Upper lobe of right lung (tissue), 1 donor: Measurements from ENCODE around the gene TCP1. TPM values are rescaled to one million over a fixed set of nuclear protein-coding genes. Genes with fewer than 3 reads are reported as not detected.

Experiments used
- ATAC-seq: fragments of 200-7000 bp; cut with Tn5 transposase; one replicate; pipeline ENCODE4 v1.9.1; 2020; ENCODE audit warnings: mild to moderate bottlenecking, moderate library complexity
- DNase-seq: peaks from one replicate; pipeline ENCODE4 v3.0.0-alpha.2; 2020
- H3K27ac ChIP-seq: fragments of 200-600 bp; one replicate; pipeline ENCODE4 v1.8.0; 2022
- H3K27me3 ChIP-seq: fragments of 200-600 bp; one replicate; pipeline ENCODE4 v1.8.0; 2022; ENCODE audit warnings: mild to moderate bottlenecking
- H3K36me3 ChIP-seq: fragments of 200-600 bp; one replicate; pipeline ENCODE4 v1.8.0; 2022
- H3K4me1 ChIP-seq: fragments of 200-600 bp; one replicate; pipeline ENCODE4 v1.8.0; 2022
- H3K4me3 ChIP-seq: fragments of 200-600 bp; one replicate; pipeline ENCODE4 v1.8.0; 2022; ENCODE audit warnings: mild to moderate bottlenecking
- H3K9me3 ChIP-seq: fragments of 200-600 bp; one replicate; pipeline ENCODE4 v1.8.0; 2022
- CTCF ChIP-seq: fragments of 200-600 bp; IDR thresholded peaks from one replicate; pipeline ENCODE4 v1.8.0; 2022; ENCODE audit warnings: antibody characterized with exemption
- intact Hi-C: fragments of 100-400 bp; cut with DNase I; formaldehyde crosslinking; loops from one replicate; pipeline ENCODE4 v1.11.0; 2022
- long read RNA-seq: library from polyadenylated mRNA; unstranded; transcript quantifications from one replicate; pipeline ENCODE4 v2.0.0, GENCODE V29; 2021
- total RNA-seq: library from RNA; stranded (reverse); fragmentation: NEBNext Ultra II Directional; extraction: Animal tissue kit (Norgen Biotek cat#: 25700); gene quantifications from one replicate; pipeline ENCODE4 v1.2.1, GENCODE V29; 2021
- donor health status: DM: no; HTN: yes; CAD: no; lungs with severe emphysema.

TCP1 gene
- 105 TPM for total RNA-seq
- long read RNA-seq, transcript TCP1-201 (12 exons, 2,499 nt), result major isoform, 129 of 148 reads
- long read RNA-seq, partial matches to known transcripts, result 14 of 148 reads
- long read RNA-seq, other reads (novel, unspliced or antisense), result 5 of 148 reads

GRCh38 chr6:159789377-159790148 is at the start of gene TCP1:
TSS of gene TCP1 (minus strand) at chr6:159789602. CDS start at chr6:159789468, 134 bp downstream.
- H3K27me3 ChIP-seq, result no peaks in the 10 kb centered on the region
- H3K4me1 ChIP-seq, result peaks cover 31% of the 10 kb centered on the region
- TF ChIP-seq CTCF, result no peak
- H3K4me3 ChIP-seq, result peak within 1 kb of the TSS; percentile 98
- peaks cover 59% of the 10 kb centered on the region for H3K36me3 ChIP-seq
- no peaks in the 10 kb centered on the region for H3K9me3 ChIP-seq
- peak; percentile 93 for ATAC-seq
- peak; percentile 99 for DNase-seq
- intact Hi-C loops, result no loop called here
- H3K27ac ChIP-seq, result peak within 1 kb of the TSS; percentile 90

- ATAC-seq (no peak), DNase-seq (no peak)
- intact Hi-C loops, result no loop called here
- Histone ChIP-seq H3K27ac (no peak overlapping the region), H3K36me3 (no peaks in the 10 kb centered on the region), H3K4me3 (no peak overlapping the region), H3K4me1 (no peaks in the 10 kb centered on the region), H3K9me3 (no peaks in the 10 kb centered on the region), H3K27me3 (no peaks in the 10 kb centered on the region)
- TF ChIP-seq CTCF, result no peak
These were observed 48.8 kb upstream of the TCP1 start for GRCh38 chr6:159838020-159838744.

GRCh38 chr6:159837511-159837910 is 48.1 kb upstream of the TCP1 start:
- TF ChIP-seq CTCF, result no peak
- intact Hi-C loops, result no loop called here
- no peaks in the 10 kb centered on the region for H3K9me3 ChIP-seq
- H3K4me1 ChIP-seq, result no peaks in the 10 kb centered on the region
- ATAC-seq, result no peak
- no peak overlapping the region for H3K4me3 ChIP-seq
- no peaks in the 10 kb centered on the region for H3K36me3 ChIP-seq
- DNase-seq, result no peak
- H3K27me3 ChIP-seq, result no peaks in the 10 kb centered on the region
- H3K27ac ChIP-seq, result no peak overlapping the region

- ATAC-seq (no peak), DNase-seq (no peak)
- TF ChIP-seq CTCF, result no peak
- intact Hi-C loops, result no loop called here
- no peak overlapping the region for H3K27ac ChIP-seq
- no peaks in the 10 kb centered on the region for H3K4me1 ChIP-seq
- H3K9me3 ChIP-seq, result no peaks in the 10 kb centered on the region
- no peaks in the 10 kb centered on the region for H3K27me3 ChIP-seq
- H3K4me3 ChIP-seq, result no peak overlapping the region
- no peaks in the 10 kb centered on the region for H3K36me3 ChIP-seq
These were observed 47.5 kb upstream of the TCP1 start for GRCh38 chr6:159836718-159837490.

- Histone ChIP-seq H3K4me3 (no peak overlapping the region), H3K4me1 (no peaks in the 10 kb centered on the region), H3K36me3 (no peaks in the 10 kb centered on the region), H3K27ac (no peak overlapping the region), H3K9me3 (no peaks in the 10 kb centered on the region), H3K27me3 (no peaks in the 10 kb centered on the region)
- ATAC-seq, result no peak
- intact Hi-C loops, result no loop called here
- TF ChIP-seq CTCF, result no peak
- no peak for DNase-seq
These were observed 44.7 kb upstream of the TCP1 start for GRCh38 chr6:159833997-159834603.
